Measurements from ENCODE around the gene FAM89A. TPM values are rescaled to one million over a fixed set of nuclear protein-coding genes. Genes with fewer than 3 reads are reported as not detected.

FAM89A gene
- total and polyA plus RNA-seq, 9 of the 15 experiments (the other 6 are each of a cell fraction or from before 2014, with no cell fraction given), result 8.7 to 66.2 (median 43.3) TPM

- TF ChIP-seq ZBTB33 (CRISPR knock-in tag; IDR thresholded peaks at IDR 0.05), result no peak
- TF ChIP-seq ATF7 (IDR thresholded peaks at IDR 0.05), result peak; percentile 96
- TF ChIP-seq ZNF589 (CRISPR knock-in tag; IDR thresholded peaks at IDR 0.05; ENCODE audit: low read depth), result 0 out of 2 replicates have a peak, but pooled peaks have one; percentile 54
- TF ChIP-seq FUS (optimal IDR thresholded peaks at IDR 0.05; ENCODE audit: low read depth, low read length), result no peak
- no peak for TF ChIP-seq NUFIP1 (IDR thresholded peaks at IDR 0.05; ENCODE audit: partially characterized antibody)
- no peak for TF ChIP-seq THRA (IDR thresholded peaks at IDR 0.05)
- peak; percentile 79 for TF ChIP-seq PML (IDR thresholded peaks at IDR 0.05; ENCODE audit: low read length)
- no peak for TF ChIP-seq ZNF512 (tag; IDR thresholded peaks at IDR 0.05)
- TF ChIP-seq CTBP1 (IDR thresholded peaks at IDR 0.05; ENCODE audit: borderline replicate concordance), result peak; percentile 94
- peak; percentile 97 for TF ChIP-seq POLR2A (conservative IDR thresholded peaks at IDR 0.05)
- TF ChIP-seq HSF4 (CRISPR knock-in tag; IDR thresholded peaks at IDR 0.05; ENCODE audit: borderline replicate concordance), result peak; percentile 78; the same call in 1 of the 2 replicates
- peak; percentile 66 for TF ChIP-seq CCNT2 (IDR thresholded peaks at IDR 0.05; ENCODE audit: borderline replicate concordance, extremely low read depth, insufficient read length, low read depth, low read length)
- 0 out of 2 replicates have a peak, but pooled peaks have one; percentile 58 for TF ChIP-seq AFF4 (CRISPR knock-in tag; IDR thresholded peaks at IDR 0.05)
- no peak for TF ChIP-seq YBX1 (IDR thresholded peaks at IDR 0.05)
- TF ChIP-seq ZC3H4 (CRISPR knock-in tag; IDR thresholded peaks at IDR 0.05; ENCODE audit: borderline replicate concordance), result no peak
- TF ChIP-seq ARID3B (CRISPR knock-in tag; IDR thresholded peaks at IDR 0.05; ENCODE audit: borderline replicate concordance), result no peak
These were observed 61.3 kb downstream of the FAM89A start, which contains the start of the genes ARV1 and TTC13 (continued) for GRCh38 chr1:230978491-230979388.

Measured in K562 (cell line).